ENCODE results near the gene NLRP9.

Gene NLRP9

DNA sequence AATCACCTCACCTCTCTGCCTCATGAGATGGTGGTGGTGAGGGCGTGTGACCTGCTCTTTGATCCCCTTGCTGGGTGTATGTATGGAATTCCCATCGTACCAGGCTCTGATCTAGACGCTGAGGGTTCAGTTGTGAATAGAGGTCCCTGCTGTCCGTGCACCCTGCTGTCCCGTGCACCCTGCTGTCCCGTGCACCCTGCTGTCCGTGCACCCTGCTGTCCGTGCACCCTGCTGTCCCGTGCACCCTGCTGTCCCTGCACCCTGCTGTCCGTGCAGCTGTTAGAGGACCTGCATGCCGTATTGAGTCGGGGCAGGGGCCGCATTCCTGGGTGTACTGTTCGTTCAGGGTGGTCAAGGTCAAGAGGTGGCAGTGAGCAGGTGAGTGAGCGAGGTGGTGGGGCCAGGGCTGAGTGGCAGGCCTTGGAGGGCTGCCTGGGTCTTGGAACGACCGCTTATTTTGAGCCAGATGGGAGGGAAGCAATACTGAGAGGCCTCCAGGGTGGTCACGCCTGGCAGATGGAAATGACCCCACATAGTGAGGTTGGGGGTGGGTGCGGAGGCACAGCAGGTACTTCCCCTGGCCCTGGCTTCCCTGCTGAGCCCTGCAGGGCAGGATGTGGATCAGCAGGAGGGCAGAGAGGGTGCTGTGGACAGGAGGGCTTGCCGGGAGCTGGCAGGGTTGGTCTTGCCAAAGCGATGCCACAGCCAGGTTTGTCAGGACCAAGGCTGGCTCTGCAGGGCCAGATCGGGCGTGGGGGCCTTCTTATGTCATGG lies 67.7 kb downstream of the NLRP9 start:
- peak; percentile 77 for DNase-seq

DNA sequence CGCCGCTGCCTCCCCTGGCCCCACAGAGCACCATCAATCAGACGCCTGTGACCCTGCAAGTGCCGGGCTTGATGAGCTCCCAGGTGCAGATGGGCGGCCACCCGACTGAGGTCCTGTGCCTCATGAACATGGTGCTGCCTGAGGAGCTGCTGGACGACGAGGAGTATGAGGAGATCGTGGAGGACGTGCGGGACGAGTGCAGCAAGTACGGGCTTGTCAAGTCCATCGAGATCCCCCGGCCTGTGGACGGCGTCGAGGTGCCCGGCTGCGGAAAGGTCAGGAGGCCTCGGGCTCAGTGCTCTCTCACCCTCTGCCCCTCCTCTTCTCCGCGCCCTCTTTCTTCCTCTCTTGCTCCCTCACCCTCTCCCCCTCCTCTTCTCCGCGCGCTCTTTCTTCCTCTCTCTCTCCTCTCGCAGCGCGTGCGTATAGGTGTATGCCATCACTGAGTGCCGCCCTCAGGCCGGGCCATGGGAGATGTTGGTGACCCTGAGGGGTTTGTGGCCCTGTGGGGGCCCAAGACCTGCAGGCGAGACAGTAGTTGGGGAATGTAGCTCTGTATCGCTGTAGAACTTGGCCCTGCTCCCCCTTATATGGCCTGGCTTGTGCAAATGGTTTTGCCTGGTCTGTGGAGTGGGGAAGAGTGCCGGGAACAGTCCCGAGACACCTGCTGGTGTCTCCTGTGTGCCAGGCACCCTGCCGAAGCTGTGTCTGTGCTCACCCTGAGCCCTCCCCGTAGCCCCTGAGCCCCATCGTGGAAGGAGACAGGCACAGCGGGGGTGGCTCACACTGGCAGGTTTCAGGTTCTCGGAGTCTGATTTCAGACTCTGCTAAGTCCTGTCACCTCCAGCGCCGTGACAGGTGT lies 68.6 kb downstream of the NLRP9 start:
- DNase-seq = no peak

DNA sequence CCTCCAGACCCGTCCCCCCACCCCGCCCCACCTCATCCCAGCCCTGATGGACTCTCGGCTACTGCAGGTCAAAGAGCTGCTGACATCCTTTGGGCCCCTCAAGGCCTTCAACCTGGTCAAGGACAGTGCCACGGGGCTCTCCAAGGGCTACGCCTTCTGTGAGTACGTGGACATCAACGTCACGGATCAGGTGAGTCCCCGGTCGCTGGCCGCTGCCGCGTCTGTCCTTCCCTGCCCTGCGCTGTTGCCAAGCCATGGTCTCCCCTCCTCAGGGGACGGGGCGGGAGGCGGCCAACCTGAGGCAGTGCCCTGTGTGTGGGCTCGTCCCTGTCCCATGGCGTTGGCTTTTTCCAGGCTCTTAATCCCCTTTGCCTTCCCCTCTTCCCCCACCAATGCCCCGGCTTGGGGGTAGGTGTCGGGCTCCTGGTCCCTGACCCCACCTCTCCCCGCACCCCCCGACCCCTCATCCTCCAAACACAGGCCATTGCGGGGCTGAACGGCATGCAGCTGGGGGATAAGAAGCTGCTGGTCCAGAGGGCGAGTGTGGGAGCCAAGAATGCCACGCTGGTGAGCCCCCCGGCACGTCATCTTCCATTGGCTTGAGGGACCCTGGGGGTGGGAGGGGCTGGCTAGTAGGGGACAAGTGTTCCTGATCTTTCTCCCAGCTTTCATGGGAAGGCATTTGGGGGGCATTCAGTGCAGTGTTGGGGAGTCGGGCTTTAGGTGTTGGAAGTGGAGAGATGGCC lies 69.4 kb downstream of the NLRP9 start:
- DNase-seq = no peak

DNA sequence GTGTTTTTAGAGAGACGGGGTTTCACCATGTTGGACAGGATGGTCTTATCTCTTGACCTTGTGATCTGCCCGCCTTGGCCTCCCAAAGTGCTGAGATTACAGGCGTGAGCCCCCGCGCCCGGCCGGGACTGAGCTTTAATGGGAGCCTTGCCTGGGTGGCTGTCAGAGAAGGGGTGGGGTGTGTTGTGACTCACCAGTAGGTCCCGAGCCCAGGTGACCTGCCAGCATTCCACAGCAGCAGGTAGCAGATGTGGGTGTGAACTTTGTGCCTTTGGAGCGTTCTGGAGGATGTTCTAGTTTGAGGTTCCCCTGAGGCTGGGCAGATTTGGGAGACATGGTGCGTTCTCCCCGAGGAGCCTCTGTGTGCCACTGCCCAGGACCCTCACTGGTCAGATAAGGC lies 70.2 kb downstream of the NLRP9 start:
- DNase-seq = peak; percentile 69

DNA sequence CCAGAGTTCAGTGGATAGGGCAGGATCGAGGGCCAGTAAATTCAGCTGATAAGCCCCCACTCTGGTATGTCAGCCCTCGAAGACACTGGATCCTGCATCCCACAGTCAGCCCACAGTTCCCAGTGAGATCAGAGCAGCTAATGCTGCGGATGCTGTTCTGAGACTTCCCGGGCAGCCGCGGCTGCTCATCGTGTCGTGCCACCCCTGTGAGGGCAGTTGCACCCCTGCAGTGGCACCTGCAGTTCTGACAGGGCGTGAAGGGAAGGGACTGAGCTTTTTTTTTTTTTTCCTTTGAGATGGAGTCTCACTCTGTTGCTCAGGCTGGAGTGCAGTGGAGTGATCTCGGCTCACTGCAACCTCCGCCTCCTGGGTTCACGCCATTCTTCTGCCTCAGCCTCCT lies 70.7 kb downstream of the NLRP9 start:
- DNase-seq = no peak

DNA sequence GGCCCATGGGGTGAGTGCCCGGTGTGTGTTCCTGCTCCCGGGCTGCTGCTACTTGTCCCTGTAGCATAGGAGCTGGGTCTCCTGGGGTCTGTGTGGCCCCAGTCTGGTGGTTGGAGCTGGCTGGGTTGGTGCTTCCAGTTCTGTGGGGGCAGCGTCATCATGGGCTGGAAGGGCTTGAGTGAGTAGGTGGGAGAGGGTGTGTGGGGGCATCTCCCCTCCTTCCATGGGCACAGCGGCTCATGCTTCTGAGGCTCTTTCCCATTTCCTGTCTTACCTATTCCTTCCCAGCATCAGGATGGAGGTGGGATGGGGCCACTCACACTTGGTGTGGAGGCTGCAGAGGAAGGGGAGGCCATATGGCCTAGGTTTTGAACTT lies 71.2 kb downstream of the NLRP9 start:
- DNase-seq = no peak

DNA sequence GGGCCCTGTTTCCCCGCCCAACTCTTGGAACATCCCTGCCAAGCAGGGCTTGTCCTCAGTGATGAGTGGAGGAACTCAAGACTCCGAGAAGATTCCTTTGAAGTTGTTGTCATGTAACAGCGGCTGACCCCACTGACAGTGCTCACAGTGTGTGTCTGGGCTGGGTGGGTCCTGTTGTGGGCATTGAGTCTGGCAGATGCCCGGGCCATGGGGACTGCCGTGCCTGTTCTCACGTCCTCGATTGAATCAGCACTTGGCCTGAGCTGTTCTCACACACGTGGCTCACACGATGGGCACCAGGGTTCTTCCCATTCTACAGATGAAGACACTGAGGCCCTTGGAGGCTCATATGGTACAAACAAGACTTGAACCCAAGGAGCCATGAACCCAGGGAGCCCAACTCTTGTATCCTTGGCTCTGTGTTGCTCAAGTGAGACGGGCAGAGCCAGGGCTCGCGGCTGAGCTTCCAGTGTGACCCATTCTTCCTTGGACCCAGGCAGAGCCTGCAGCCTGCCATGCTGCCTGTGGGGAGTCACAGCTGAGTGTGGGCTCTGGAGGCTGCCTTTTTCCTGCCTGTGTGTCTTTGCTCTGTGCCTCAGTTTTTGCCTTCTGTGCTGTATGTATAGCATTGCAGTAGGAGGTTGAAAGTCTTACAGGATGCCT lies 71.7 kb downstream of the NLRP9 start:
- DNase-seq = no peak

DNA sequence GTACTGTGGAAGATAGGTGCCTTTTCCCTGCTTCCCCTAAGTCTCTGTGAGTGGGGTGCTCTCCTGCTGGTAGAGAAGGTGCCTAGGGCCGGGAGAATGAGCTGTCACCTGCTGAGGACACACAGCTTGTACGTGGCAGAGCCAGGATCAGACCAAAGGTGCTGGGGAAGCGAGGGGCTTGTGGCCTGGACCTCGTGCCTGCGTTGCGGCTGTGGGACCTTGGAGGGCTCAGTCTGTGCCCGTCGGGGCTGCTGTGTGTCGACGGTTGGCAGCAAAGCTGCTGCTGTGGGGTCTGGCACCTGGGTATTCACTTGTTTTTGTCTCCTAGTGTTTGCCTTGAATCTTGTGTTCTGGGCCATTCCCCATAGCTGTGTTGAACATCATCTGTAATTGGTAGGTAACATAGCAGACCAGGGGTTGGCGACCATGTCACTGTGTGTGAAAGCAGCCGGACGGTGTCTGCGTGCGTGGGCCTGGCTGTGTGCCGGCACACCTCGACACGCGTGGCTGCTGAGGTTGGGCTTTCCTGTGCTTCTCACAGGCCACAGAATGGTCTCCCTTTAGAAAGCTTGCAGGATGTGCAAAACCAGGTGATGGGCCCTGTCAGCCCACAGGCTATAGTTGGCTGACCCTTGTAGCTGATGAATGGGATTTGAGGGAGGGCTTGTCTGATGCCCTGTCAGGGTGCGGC lies 74.2 kb downstream of the NLRP9 start:
- DNase-seq = no peak

DNA sequence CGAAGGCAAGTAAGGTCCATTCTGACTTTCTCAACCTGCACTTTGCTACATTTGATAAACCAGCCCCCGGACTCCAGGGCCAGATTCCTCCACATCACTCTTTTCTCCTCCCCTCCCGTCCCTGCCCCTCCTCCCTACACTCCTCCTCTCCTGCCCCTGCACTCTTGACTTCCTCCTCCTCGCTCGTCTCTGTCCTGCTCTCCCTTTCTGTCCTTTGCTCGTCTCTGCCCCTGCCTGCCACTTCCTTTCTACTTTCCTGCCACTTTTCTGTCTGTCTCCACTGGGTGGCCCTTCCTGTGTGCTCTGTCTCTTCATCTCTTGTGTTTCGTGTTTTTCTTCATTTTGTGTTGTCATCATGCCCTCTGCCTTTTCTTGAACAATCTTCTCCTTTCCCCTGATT lies 76.4 kb downstream of the NLRP9 start:
- DNase-seq = no peak

DNA sequence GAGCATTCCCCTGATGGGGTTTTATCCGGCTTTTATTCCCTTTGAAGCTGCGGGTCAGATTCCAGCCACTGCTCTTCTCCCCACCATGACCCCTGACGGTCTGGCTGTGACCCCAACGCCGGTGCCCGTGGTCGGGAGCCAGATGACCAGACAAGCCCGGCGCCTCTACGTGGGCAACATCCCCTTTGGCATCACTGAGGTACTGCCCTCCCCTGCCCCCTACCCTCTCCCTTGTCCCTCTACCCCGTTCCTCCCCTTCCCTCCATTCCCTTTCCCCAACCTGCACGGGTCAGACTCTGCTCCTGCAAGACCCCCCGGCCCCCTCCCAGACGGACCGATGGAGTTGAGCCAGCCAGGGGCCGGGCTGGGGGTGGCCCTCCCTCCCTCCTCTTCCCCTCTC lies 77.2 kb downstream of the NLRP9 start:
- no peak for DNase-seq

DNA sequence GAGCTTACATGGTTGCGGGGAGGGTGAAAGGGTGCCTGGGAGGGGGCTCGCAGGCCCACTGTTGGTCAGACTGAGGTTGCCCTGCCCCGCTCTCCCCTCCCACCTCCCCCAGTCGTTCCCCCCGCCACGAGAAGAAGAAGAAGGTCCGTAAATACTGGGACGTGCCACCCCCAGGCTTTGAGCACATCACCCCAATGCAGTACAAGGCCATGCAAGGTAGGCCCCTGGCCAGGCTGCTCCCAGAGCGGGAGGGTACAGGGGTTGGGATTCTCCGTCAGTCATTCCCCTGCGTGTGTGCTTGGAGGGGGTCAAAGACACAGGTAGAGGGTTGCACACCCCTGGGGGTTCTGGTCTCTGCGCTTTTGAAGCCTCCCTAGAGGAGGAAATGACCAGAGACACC lies 77.8 kb downstream of the NLRP9 start:
- no peak for DNase-seq

DNA sequence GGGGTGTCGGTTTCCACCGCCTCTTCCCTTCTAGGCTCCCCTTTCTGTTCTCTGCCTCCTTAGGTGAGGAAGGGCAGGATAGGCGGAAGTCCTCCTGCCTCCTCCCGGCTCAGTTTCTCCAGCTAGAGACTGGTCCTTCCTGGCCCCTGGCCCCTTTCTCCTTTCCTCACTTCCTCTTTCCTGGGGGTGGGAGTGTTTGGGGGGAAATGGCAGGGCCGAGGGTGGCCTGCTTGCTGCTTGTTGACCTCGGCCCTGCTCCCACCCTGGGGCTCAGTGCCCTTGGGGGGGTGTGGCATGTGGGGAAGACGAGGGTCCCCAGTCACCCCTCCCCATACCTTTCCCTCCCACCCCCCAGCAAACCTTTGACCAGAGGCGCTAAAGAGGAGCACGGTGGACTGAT lies 78.4 kb downstream of the NLRP9 start:
- DNase-seq = no peak

DNA sequence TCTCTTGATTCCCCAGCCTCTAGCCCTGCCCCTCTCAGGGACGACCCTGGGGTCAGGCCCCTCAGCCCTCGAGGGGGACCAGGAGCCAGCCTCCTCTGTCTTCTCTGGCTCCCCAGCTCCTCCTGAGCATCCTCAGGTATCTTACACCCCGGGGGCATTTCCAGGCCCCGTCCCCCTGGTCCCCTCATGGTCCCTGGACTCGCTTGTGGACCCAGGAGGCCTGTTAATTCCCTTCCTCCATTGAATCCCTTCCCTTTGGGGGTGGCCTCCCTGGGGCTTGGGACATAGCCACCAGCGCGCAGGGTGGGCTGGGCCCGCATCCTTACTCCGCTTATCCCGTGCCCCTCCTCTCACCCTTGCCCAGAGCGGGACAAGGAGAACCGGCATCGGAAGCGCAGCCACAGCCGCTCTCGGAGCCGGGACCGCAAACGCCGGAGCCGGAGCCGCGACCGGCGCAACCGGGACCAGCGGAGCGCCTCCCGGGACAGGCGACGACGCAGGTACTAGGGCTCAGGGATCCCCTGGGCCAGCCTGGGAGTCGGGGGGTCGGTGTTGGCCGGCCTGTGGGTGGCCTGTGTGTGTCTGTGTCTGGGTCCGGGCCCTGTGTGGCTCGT lies 79.2 kb downstream of the NLRP9 start:
- no peak for DNase-seq

Measured in islet precursor cell (in vitro differentiated cells).